Stimulated activated CD4-positive, alpha-beta T cell treated with anti-CD3 and anti-CD28 coated beads, Interleukin-1b, Interleukin-23, amount 100 ng/mL, for 24 hours (primary cell): ENCODE results near the gene ZYX.
"Not testable (repeated sequence)": the region's sequence is repeated elsewhere in the genome, so short reads cannot be mapped to it uniquely, and the experiment has no call there.

Experiments used
- DNase-seq, 4 experiments: peaks; one replicate each; pipeline ENCODE4 v3.0.0-alpha.2; 2020; ENCODE audit warnings: low read depth in 4 of 4, low spot score in 1 of 4

ZYX gene

DNA sequence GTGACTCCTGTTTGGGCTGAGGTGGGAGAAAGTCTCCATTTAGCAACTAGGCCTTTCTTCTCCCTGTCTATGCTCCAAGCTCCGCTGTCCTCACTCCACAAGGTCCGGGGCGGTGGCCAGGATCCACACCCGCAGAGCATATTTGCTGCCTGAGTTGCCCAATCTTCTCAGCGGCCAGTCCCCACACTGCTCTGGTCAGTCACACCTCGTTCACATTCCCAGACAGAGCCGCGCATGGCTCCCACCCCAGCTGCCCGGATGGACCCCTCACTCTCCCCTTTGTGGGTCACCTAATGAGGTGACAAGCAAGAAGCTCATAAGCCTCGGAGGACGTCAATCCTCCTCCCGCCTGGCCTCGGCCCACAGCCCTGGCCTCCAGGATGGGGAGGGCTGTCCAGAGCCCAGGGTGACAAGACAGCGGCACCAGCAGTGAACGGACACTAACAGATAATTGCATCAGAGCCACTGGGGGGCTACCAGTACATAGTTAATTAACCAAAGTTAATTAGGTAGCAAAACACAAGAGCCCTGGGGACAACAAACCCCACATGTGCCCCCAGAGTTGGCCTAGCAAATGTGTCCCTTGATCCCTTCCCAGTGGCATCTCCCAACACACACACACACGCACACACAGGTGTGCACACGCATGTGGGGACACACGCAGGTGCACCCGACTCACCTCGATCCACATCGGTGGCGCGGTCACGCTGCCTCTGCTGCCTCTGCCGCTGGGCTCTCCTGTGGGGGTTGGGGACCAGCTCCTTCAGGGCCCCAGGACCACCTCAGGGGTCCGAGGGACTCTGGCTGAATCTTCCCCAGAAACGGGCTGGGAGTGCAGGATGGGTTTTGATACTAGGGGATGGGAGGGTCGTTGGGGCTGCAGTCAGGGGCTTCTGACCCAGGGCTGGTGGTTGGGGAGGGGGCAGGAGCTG, 15.7 kb downstream of the ZYX start:
- DNase-seq: no peak

DNA sequence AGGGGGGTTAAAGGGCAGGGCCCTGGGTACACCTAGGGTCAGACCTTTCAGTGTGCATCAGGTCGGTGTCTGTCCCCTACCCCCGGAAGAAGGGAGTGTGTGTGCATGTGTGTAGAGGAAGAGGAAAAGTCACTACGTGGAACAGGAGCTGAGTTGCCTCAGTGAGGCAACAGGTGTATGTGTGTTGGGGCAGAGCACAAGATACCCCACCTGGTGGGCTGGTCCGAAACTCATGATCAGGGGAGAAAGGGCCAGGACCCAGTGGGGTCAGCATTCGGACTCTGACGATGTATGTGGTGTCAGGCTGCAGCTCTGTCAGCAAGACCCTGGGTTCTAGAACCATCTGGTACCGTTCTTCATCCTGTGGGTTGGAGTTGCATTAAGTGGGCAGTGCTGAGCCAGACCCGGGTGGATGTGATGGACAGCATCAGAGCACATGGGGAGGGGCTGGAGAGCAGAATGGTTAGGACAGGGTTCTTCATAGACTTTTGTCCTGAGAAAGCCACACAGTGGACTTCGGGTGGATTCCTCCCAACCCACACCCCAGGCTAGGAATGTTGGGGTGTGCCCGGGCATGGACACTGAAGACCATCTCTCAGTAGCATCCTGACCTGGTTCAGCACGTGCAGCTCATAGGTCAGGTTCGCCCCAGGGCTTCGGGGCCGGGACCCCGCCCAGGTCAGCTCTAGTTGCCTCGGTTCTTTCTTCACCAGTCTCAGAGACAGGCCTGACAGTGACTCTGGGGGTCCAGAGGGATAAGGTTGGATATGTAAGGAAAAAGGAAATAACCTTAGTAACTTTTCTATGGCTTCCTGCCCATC, 16.8 kb downstream of the ZYX start:
- DNase-seq: no peak

GRCh38 chr7:143398616-143399015, 17.5 kb downstream of the ZYX start:
- DNase-seq: no peak

DNA sequence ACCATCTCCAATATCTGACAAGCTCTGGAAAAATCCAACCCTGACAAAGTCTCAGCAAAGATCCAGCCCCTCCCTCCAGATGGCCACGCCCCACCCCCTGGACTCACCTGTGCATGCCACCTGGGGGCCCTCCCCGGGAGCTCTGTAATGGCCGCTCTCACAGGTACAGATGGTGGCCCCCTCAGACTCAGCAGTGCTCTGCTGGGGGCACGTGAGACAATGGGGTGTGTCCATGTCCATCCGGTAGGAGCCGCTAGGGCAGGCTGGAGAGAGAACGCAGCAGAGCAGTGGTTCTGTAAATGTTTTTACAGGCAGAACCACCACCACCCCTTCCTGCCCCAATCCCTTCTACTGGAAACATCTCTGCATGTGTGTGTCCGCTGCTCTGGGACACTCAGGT, 18.0 kb downstream of the ZYX start:
- DNase-seq: no peak

GRCh38 chr7:143399642-143400041, 18.5 kb downstream of the ZYX start:
- DNase-seq: no peak

GRCh38 chr7:143401265-143401664, 20.1 kb downstream of the ZYX start:
- no peak for DNase-seq

DNA sequence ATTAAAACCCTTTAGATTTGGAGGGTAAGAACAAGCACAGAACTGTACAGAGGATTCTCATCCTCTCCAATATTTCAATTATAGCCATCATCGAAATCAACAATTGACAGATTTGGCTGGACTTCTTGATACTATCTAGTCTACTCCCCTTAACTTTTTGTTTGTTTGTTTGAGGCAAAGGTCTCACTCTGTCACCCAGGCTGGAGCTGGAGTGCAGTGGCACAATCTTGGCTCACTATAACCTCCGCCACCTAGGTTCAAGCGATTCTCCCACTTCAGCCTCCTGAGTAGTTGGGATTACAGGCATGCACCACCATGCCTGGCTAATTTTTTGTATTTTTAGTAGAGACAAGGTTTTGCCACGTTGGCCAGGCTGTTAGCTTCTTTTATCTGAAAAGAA, 21.1 kb downstream of the ZYX start:
- DNase-seq: not testable (repeated sequence)

DNA sequence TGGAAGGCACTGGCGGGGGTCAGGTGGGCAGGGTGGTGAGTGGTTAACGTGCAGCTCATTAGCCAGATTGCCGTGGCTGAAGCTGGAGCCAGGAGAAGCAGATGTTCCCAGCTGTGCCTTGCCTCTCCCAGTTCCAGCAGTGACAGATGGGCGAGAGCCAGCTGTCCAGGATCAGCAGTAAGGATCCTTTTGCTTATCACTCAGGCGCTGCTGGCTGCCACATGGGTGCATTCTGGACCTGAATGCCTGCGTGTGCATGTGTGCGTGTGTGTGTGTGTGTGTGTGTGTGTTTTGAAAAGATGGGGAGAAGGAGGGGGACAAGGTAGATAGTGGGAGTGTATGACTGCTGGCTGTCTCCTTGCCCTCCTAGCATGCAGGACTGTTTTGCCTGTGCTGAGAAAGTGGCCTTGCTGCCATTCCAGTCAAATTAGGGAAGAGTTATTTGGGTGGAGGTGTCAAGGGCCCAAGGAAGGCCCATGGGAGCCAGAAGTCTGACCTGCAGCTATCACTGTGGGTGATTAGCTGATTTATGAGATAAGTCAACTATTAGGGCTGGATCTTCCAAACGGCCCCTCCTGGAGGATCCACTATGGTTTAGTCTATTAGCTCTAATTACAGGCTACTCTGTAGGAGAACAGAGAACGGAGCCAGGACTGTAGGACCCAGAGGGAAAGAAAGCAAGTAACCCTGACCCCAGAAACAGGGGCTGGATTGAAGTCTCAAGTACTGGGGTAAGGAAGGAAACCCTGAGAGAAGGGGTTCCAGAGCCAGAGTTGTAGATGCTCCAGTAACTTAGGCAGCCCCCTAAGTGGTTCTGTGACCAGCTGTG, 24.2 kb downstream of the ZYX start:
- DNase-seq: no peak

- DNase-seq: no peak
Observed at GRCh38 chr7:143406002-143406357, 24.8 kb downstream of the ZYX start.

DNA sequence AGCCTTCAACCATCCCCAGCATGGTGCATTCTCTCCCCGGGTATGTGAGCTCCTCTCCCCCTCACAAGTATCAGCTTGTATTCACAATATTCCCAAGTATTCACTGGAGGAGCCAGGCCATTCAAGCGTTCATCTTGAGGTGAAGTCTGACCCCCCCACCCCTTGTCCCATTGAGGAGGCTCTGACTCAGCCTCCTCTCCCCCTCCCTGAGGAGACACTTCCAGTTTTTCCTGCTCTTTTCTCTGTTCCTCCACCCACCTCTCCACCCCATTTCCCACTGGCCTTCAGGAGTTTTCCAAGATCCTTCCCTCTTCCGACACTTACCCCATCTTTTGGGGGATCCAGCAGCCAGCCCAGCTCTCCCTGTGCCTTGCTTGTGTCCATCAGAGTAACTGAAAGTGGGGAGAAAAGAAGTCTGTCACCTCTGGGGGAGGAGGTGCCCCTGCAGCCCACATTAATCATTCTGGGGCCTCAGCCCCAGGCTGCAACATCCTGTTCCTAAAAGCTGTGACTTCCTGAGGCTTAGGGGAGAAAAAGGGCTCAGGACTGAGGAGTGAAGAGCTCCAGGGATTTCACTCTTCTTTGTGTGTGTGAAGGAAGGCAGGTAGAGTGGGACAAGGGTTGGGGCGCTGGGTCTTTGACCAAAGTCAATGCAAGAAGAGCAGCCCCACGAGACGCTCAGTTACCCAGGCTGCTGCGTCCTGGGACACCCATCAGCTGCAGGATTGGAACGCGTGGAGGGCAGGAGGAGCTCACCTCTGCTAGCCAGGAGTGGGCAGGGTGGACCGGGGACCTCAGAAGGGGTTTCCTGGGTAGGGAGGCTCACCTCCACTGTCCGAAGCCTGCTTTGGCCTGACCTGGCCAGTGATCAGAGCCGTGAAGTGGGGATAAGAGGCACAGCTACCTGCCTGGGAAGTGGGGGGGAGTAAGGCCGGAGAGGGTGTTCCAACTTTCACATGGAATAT, 26.4 kb downstream of the ZYX start:
- no peak for DNase-seq

DNA sequence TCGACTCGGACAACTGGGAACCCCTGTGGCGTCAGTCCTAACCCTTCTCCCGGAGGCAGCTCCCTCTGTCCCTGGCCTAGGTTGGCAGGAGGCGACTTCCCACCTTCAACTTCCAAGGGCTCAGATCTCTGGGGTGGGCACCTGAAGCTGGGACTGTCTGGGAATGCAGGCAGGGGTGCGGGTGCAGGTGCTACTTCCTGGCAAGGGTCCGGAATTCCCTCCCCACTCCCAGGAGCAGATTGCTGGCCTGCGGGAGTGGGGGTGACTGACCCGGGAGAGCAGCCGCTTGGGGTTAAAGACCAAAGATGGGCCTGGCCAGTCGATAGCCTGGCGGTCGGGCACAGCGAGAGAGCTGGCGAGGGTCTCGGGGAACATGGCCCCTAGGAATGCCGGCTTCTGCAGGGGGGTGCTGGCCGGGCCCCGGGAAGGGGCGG, 27.1 kb downstream of the ZYX start:
- DNase-seq: no peak

DNA sequence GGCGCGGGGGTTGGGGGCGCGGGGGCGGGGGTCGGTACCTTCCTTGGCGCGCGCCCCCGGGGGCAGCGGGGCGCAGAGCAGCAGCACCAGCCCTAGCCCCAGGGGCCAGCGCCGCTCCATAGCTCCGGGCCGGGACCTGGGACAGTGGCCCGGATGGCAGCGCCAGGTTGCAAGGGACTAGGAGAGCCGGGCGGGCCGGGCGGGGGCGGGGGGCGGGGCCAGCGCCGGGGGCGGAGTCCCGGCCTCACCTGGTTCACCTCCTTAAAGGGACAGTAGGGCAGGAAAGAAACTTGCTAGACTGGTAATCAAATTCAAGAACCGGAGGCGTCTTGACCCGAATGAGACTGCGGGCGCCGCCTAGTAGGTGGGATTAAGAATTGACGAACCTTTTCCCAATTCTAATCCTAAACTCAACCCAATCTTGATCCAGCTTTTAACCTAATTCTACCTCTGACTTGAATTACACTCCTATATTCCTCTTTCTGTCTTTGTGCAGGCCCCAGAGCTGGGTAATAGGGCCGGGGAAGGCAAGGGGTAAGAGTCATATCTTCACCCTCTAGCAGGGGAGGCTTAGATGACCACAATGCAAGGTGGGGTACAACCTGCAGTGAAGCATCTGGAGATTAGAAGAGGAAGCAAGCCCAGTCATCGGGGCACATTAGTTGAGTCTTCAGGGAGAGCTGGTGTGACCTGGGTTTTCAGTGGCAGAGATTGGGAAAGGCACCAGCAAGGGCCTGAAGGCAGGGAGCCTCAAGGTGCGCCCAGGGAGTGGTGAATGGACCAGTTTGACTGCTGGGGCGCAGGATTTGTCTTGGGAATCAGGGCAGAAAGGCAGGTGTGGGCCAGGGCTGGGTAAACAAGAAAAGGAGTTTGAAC, 27.8 kb downstream of the ZYX start, which contains the start of gene EPHA1:
EPHA1 (minus strand) TSS at position 171 of the 876 bp plus-strand sequence; CDS start at position 120, 51 bp downstream.
- DNase-seq: peak in 1 of 4 experiments; percentile 7

GRCh38 chr7:143410521-143411004, 29.4 kb downstream of the ZYX start:
- DNase-seq: no peak

GRCh38 chr7:143411976-143412708, 31.0 kb downstream of the ZYX start:
- no peak for DNase-seq

DNA sequence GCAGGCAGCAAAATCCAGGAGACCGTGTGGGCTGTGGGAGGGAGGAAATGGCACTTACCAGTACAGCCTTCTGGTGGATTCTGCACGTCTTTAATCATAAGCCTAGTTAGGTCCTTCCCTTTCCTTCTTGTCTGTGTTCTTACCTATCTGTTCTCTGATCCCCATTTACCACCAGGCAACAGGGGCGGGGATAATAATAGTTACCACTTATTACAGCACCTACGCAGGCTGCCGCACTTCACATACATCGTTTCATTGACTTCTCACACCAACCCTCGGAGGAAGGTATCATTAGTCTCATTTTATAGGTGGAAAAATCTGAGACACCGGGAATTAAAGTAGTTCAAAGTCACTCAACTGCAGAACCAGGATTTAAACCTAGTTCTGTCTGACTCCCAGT, 32.0 kb downstream of the ZYX start:
- DNase-seq: no peak

GRCh38 chr7:143415209-143415608, 34.1 kb downstream of the ZYX start:
- DNase-seq: not testable (repeated sequence)

DNA sequence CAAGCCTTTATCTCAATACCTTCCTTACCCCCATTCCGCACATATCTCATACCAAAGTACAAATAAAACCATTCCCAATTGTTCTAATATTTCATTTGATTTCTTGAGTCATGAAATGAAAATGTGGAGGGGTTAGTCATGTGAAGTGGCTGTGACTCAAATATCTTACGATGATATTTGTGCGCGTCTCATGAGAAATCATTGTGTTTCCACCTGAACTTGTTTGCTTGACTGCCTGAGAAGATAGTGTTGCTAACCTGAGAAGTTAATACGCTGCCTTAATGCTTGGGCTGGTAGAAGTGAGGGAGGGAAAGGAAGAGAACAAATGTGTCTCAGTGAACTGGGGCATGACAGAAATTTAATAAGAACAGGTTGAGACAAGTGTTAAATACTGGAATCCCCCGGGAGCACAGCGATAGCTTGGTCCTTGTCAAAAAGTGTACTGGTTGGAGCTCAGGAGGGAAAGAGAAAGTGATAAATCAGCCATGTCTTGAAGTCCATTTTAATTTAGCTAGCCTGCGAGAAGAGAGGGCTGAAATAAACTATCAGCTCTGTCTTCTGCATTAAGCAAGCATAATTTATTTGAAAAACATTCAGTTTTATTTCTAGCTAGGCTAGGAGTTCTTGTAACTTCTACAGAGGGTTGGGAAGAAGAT, 34.7 kb downstream of the ZYX start:
- DNase-seq: no peak
